A673 (cell line): Measurements from ENCODE around the gene CRISPLD2. TPM values are rescaled to one million over a fixed set of nuclear protein-coding genes. Genes with fewer than 3 reads are reported as not detected.

Source experiments
- BruUV-seq: library from RNA; stranded (reverse); fragments of 400-500 nt; replicated peaks from 2 replicates; lab custom pipeline; 2021; lab: Mats Ljungman, UMichigan
- CTCF ChIA-PET: fragments of 300-600 bp; sonication (Branson Sonifier 250); formaldehyde crosslinking; loops from one replicate; lab custom pipeline; 2022; ENCODE audit warnings: antibody characterized with exemption; lab: Charles Lee
- POLR2A ChIA-PET: fragments of 300-600 bp; sonication (Branson Sonifier 250); formaldehyde crosslinking; loops from one replicate; lab custom pipeline; 2022; ENCODE audit warnings: antibody characterized with exemption; ENCODE audit not compliant: low non-redundant PET; lab: Charles Lee
- DNase-seq: peaks from one replicate; pipeline ENCODE4 v3.0.0-alpha.2; 2015; ENCODE audit warnings: low spot score
- H3K27ac ChIP-seq: fragments of 200-600 bp; sonication (generic); 2 replicates; pipeline ENCODE4 v1.5.1; 2016; ENCODE audit warnings: mixed run types, low read depth, mild to moderate bottlenecking, mixed read lengths, antibody characterized with exemption, low read length; ENCODE audit not compliant: poor library complexity, severe bottlenecking
- H3K27me3 ChIP-seq: fragments of 200-600 bp; sonication (generic); replicated peaks from 2 replicates; pipeline ENCODE4 v1.6.1; 2017; ENCODE audit warnings: mixed run types, low read depth, mild to moderate bottlenecking, mixed read lengths, antibody characterized with exemption, low read length; ENCODE audit not compliant: insufficient read depth, poor library complexity
- H3K36me3 ChIP-seq: fragments of 200-600 bp; sonication (generic); 2 replicates; pipeline ENCODE4 v1.6.1; 2016; ENCODE audit warnings: mixed run types, mild to moderate bottlenecking, mixed read lengths, antibody characterized with exemption, low read length; ENCODE audit not compliant: insufficient read depth, poor library complexity, severe bottlenecking
- H3K4me1 ChIP-seq: fragments of 200-600 bp; sonication (generic); 2 replicates; pipeline ENCODE4 v1.6.1; 2017; ENCODE audit warnings: mixed run types, mild to moderate bottlenecking, mixed read lengths, antibody characterized with exemption, low read length; ENCODE audit not compliant: insufficient read depth, poor library complexity, severe bottlenecking
- H3K4me3 ChIP-seq: fragments of 200-600 bp; sonication (generic); 2 replicates; pipeline ENCODE4 v1.5.1; 2016; ENCODE audit warnings: low read depth, mixed run types, mild to moderate bottlenecking, mixed read lengths, low read length; ENCODE audit not compliant: poor library complexity, severe bottlenecking
- H3K9me3 ChIP-seq: fragments of 200-600 bp; sonication (generic); 2 replicates; pipeline ENCODE4 v1.6.1; 2016; ENCODE audit warnings: mixed run types, low read depth, mild to moderate bottlenecking, mixed read lengths, antibody characterized with exemption, low read length; ENCODE audit not compliant: poor library complexity, severe bottlenecking
- CTCF ChIP-seq: fragments of 300-800, 200-600 bp; sonication (generic); conservative IDR thresholded peaks from 2 replicates; pipeline ENCODE4 v1.5.1; 2017; ENCODE audit warnings: low read depth, mild to moderate bottlenecking, antibody characterized with exemption, low read length, moderate library complexity, mixed read lengths
- EZH2 ChIP-seq: fragments of 200-600 bp; sonication (generic); IDR thresholded peaks from 2 replicates; pipeline ENCODE4 v1.6.1; 2017; ENCODE audit warnings: borderline replicate concordance, low read depth, mild to moderate bottlenecking, mixed read lengths, antibody characterized with exemption, low read length; ENCODE audit not compliant: poor library complexity, severe bottlenecking
- intact Hi-C: fragments of 100-400 bp; cut with micrococcal nuclease; formaldehyde crosslinking; loops from one replicate; pipeline ENCODE4 v1.10.0; 2022; ENCODE audit not compliant: unreplicated experiment
- total RNA-seq: library from RNA; stranded (reverse); gene quantifications from 2 replicates; pipeline ENCODE4 v1.2.3, GENCODE V29; 2021

Gene CRISPLD2
- total RNA-seq, 1 experiment from 2014 or later: 0.32 TPM

- H3K36me3 ChIP-seq: no peaks in the 10 kb centered on the region
- H3K4me3 ChIP-seq: no peak overlapping the region
- intact Hi-C loops: no loop called here
- no peaks in the 10 kb centered on the region for H3K9me3 ChIP-seq
- no peaks in the 10 kb centered on the region for H3K4me1 ChIP-seq
- H3K27me3 ChIP-seq: peaks cover 18% of the 10 kb centered on the region
- no TSS peak for BruUV-seq
- TF ChIP-seq CTCF (no peak), EZH2 (no peak)
- no peak for DNase-seq
- no peak overlapping the region for H3K27ac ChIP-seq
- CTCF ChIA-PET: no interaction called here
- POLR2A ChIA-PET: no interaction called here
These were observed 91.9 kb downstream of the CRISPLD2 start for GRCh38 chr16:84911486-84912216.

GRCh38 chr16:84913315-84913714 lies 93.5 kb downstream of the CRISPLD2 start:
- Histone ChIP-seq H3K27ac (no peak overlapping the region), H3K27me3 (peaks cover 35% of the 10 kb centered on the region), H3K4me3 (no peak overlapping the region), H3K4me1 (no peaks in the 10 kb centered on the region), H3K9me3 (no peaks in the 10 kb centered on the region), H3K36me3 (no peaks in the 10 kb centered on the region)
- no TSS peak for BruUV-seq
- CTCF ChIA-PET: interaction anchor here (0.7 kb wide), 1 partner anchor 11 kb away, joined by 6 read pairs; no protein-coding TSS in a partner anchor
- no peak for DNase-seq
- TF ChIP-seq CTCF (no peak), EZH2 (no peak)
- POLR2A ChIA-PET: no interaction called here
- intact Hi-C loops: no loop called here

GRCh38 chr16:84914273-84914672 lies 94.5 kb downstream of the CRISPLD2 start:
- peaks cover 41% of the 10 kb centered on the region for H3K27me3 ChIP-seq
- no TSS peak for BruUV-seq
- no peaks in the 10 kb centered on the region for H3K4me1 ChIP-seq
- H3K36me3 ChIP-seq: no peaks in the 10 kb centered on the region
- ChIA-PET POLR2A (no interaction called here), CTCF (no interaction called here)
- no peak overlapping the region for H3K4me3 ChIP-seq
- intact Hi-C loops: no loop called here
- H3K27ac ChIP-seq: no peak overlapping the region
- TF ChIP-seq CTCF: no peak
- TF ChIP-seq EZH2: no peak
- no peak for DNase-seq
- no peaks in the 10 kb centered on the region for H3K9me3 ChIP-seq
